OCI-LY7 (cell line): ENCODE results near the gene MYH11.

Experiments
- EZH2phosphoT487 ChIP-seq: fragments of 200-600 bp; sonication (generic); IDR thresholded peaks from 2 replicates; pipeline ENCODE4 v1.6.1; 2018; ENCODE audit warnings: low read depth, borderline replicate concordance, mild to moderate bottlenecking, mixed run types, antibody characterized with exemption, low read length, moderate library complexity, mixed read lengths
- TF ChIP-seq, protein P1 (sequence below): fragments of 200-600 bp; sonication (generic); conservative IDR thresholded peaks from 2 replicates; pipeline ENCODE4 v1.5.1; 2014; ENCODE audit warnings: mild to moderate bottlenecking, antibody characterized with exemption, low read length, moderate library complexity, mixed read lengths

DNA sequence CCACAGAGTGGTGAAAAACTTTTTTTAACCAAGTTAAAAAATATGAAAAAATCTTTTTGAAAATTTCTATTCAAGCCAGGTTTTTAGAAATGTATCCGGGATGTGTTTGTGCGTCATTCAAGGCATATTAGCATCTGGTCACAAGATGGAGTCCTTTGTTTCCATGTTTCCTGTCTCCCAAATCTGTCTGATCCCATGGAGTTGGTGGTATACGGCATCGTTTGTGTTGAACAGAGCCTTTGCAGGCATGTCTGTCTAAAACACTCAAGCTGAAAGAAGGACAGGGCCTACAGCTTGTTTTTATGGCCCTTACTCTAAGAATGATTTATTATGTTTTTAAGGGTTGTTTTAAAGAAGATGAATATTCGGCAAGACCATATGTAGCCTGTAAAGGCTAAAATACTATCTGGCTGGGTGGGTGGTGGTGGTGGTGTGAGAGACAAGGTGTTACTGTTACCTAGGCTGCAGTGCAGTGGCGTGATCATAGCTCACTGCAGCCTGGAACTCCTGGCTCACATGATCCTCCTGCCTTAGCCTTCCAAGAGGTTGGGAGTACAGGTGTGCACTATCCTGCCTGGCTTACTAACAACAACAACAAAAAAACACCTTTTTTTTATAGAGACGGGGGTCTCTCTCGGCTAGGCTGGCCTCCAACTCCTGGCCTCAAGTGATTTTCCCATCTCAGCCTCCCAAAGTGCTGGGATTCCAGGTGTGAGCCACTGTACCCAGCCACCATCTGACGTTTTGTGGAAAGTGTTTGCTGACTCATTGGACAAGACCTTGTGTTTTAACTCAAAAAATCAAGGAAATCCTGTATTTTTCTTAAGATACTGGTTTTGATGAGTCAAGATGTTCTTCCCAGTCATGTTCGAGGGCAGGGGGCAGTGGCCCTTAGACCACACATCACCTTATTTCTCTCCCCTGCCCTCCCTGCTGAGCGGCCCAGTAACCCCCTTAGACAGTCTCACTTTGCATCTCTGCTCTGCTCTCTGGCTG, 154.6 kb downstream of the MYH11 start:
- TF ChIP-seq, protein P1, sequence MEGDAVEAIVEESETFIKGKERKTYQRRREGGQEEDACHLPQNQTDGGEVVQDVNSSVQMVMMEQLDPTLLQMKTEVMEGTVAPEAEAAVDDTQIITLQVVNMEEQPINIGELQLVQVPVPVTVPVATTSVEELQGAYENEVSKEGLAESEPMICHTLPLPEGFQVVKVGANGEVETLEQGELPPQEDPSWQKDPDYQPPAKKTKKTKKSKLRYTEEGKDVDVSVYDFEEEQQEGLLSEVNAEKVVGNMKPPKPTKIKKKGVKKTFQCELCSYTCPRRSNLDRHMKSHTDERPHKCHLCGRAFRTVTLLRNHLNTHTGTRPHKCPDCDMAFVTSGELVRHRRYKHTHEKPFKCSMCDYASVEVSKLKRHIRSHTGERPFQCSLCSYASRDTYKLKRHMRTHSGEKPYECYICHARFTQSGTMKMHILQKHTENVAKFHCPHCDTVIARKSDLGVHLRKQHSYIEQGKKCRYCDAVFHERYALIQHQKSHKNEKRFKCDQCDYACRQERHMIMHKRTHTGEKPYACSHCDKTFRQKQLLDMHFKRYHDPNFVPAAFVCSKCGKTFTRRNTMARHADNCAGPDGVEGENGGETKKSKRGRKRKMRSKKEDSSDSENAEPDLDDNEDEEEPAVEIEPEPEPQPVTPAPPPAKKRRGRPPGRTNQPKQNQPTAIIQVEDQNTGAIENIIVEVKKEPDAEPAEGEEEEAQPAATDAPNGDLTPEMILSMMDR = no peak
- TF ChIP-seq EZH2phosphoT487 = no peak
